ENCODE results near the gene DCAF7.

Gene DCAF7

GRCh38 chr17:63634163-63634562 lies 83.9 kb downstream of the DCAF7 start:
- DNase-seq = no peak

GRCh38 chr17:63634816-63635215 lies 84.5 kb downstream of the DCAF7 start:
- DNase-seq = no peak

GRCh38 chr17:63635290-63635689 lies 85.0 kb downstream of the DCAF7 start:
- DNase-seq = no peak

- DNase-seq = no peak
These were observed 85.5 kb downstream of the DCAF7 start for GRCh38 chr17:63635787-63636186.

GRCh38 chr17:63639125-63639524 lies 88.8 kb downstream of the DCAF7 start:
- no peak for DNase-seq

GRCh38 chr17:63640038-63640437 lies 89.8 kb downstream of the DCAF7 start:
- DNase-seq = no peak

GRCh38 chr17:63641692-63642448 lies 91.6 kb downstream of the DCAF7 start:
- no peak for DNase-seq

All from activated CD4-positive, alpha-beta T cell treated with anti-CD3 and anti-CD28 coated beads for 48 hours (primary cell).